H54 (cell line): ENCODE data around the gene ROPN1B.
"Not testable (repeated sequence)": the region's sequence is repeated elsewhere in the genome, so short reads cannot be mapped to it uniquely, and the experiment has no call there.

ENCODE experiments used
- DNase-seq: peaks from one replicate; pipeline ENCODE4 v3.0.0; 2011; ENCODE audit warnings: low spot score, mixed read lengths; ENCODE audit not compliant: insufficient read length
- FAIRE-seq: peaks from 3 replicates; lab custom pipeline; 2011; peaks lifted over from hg19 to GRCh38; lab: Jason Lieb, UNC
- POLR2A ChIP-seq: IDR thresholded peaks from 2 replicates; pipeline ENCODE4 v1.6.1; 2011; ENCODE audit warnings: low read depth, mild to moderate bottlenecking, low read length

The ROPN1B gene

GRCh38 chr3:125957020-125957419 is 12.0 kb upstream of the ROPN1B start:
- DNase-seq, FAIRE-seq: not testable (repeated sequence)

GRCh38 chr3:125957674-125958510 is 11.1 kb upstream of the ROPN1B start:
- TF ChIP-seq POLR2A, result no peak
- FAIRE-seq, result no peak

GRCh38 chr3:125958511-125959316 is 10.3 kb upstream of the ROPN1B start:
- DNase-seq (no peak), FAIRE-seq (no peak)
- TF ChIP-seq POLR2A, result no peak

More at GRCh38 chr3:125957674-125958510, 11.1 kb upstream of the ROPN1B start:
- no peak for DNase-seq

- TF ChIP-seq POLR2A, result no peak
- DNase-seq (no peak), FAIRE-seq (no peak)
These were observed 9.5 kb upstream of the ROPN1B start for GRCh38 chr3:125959317-125960065.

- TF ChIP-seq POLR2A, result no peak
- FAIRE-seq, result no peak
These were observed 8.9 kb upstream of the ROPN1B start for GRCh38 chr3:125960066-125960424.

GRCh38 chr3:125960456-125961288 is 8.3 kb upstream of the ROPN1B start:
- FAIRE-seq (no peak), DNase-seq (no peak)
- TF ChIP-seq POLR2A, result no peak

More at GRCh38 chr3:125960066-125960424, 8.9 kb upstream of the ROPN1B start:
- DNase-seq, result no peak

GRCh38 chr3:125961289-125961589 is 7.7 kb upstream of the ROPN1B start:
- DNase-seq (no peak), FAIRE-seq (no peak)
- TF ChIP-seq POLR2A, result no peak

- DNase-seq, FAIRE-seq: not testable (repeated sequence)
These were observed 5.1 kb upstream of the ROPN1B start for GRCh38 chr3:125963834-125964233.

GRCh38 chr3:125965505-125965904 is 3.5 kb upstream of the ROPN1B start:
- FAIRE-seq, result no peak
- DNase-seq, result no peak
- TF ChIP-seq POLR2A, result no peak

- DNase-seq (no peak), FAIRE-seq (no peak)
- TF ChIP-seq POLR2A, result no peak
These were observed 1.8 kb upstream of the ROPN1B start for GRCh38 chr3:125967156-125967555.

- not testable (repeated sequence) for DNase-seq, FAIRE-seq
These were observed 857 bp upstream of the ROPN1B start for GRCh38 chr3:125968121-125968520.

GRCh38 chr3:125971997-125972944 is 3.3 kb downstream of the ROPN1B start:
- not testable (repeated sequence) for DNase-seq
- FAIRE-seq, result peak; percentile 95

- not testable (repeated sequence) for DNase-seq, FAIRE-seq
These were observed 6.4 kb downstream of the ROPN1B start for GRCh38 chr3:125975245-125976002.

GRCh38 chr3:125976003-125976390 is 7.0 kb downstream of the ROPN1B start:
- FAIRE-seq, result peak; percentile 11
- not testable (repeated sequence) for DNase-seq

GRCh38 chr3:125977104-125977503 is 8.1 kb downstream of the ROPN1B start:
- not testable (repeated sequence) for FAIRE-seq, DNase-seq

- FAIRE-seq, result peak; percentile 91
- not testable (repeated sequence) for DNase-seq
These were observed 16.0 kb downstream of the ROPN1B start for GRCh38 chr3:125984951-125985350.
